ENCODE results near the gene NEMF. TPM values are rescaled to one million over a fixed set of nuclear protein-coding genes. Genes with fewer than 3 reads are reported as not detected.
"Not testable (repeated sequence)": the region's sequence is repeated elsewhere in the genome, so short reads cannot be mapped to it uniquely, and the experiment has no call there.

NEMF gene
- total and polyA plus RNA-seq, 3 experiments from 2014 or later, result 48.9 to 71.9 (median 69.2) TPM

GRCh38 chr14:49853158-49853477, 530 bp upstream of the NEMF start:
- Mint-ChIP-seq H3K4me3 (peak overlapping the region; percentile 94 to 99 (median 96)), H3K27me3 (no peaks in the 10 kb centered on the region), H3K36me3 (peaks cover 0 to 31% (median 6%) of the 10 kb centered on the region in 3 donors), H3K9me3 (no peaks in the 10 kb centered on the region), H3K4me1 (peaks cover 40 to 50% (median 49%) of the 10 kb centered on the region in 3 donors), H3K27ac (peak overlapping the region; percentile 83 to 99 (median 96))
- POLR2A ChIA-PET, result interaction anchor here (0.6 to 4.4 kb wide), 10 partner anchors 9 to 280 kb away, joined by 3 to 73 read pairs (median 10); partner anchors contain the start of genes ARF6, KLHDC2 and VCPKMT
- CTCF ChIA-PET, result interaction anchor here (0.7 to 8.0 kb wide), 38 partner anchors 11 to 392 kb away, joined by 3 to 203 read pairs (median 5); partner anchors contain the start of genes ARF6, DNAAF2, MGAT2 and POLE2
- no peaks in the 10 kb centered on the region for H3K27me3 ChIP-seq (ENCODE audit: insufficient read depth, low read length, poor library complexity, severe bottlenecking)
- H3K9me3 ChIP-seq (ENCODE audit: low read length), result no peaks in the 10 kb centered on the region
- no peak for DNase-seq
- peaks cover 28% of the 10 kb centered on the region for H3K4me1 ChIP-seq (ENCODE audit: insufficient read depth, low read length)
- H3K4me3 ChIP-seq (ENCODE audit: low read length), result peak overlapping the region; percentile 93
- peak overlapping the region; percentile 79 for H3K27ac ChIP-seq (ENCODE audit: low read depth, low read length)
- H3K36me3 ChIP-seq (ENCODE audit: insufficient read depth, low read length), result peaks cover 21% of the 10 kb centered on the region

GRCh38 chr14:49851813-49852212, 775 bp downstream of the NEMF start:
- peak overlapping the region; percentile 83 to 99 (median 96) for H3K27ac Mint-ChIP-seq
- ChIA-PET CTCF (interaction anchor here (0.9 to 8.0 kb wide), 33 partner anchors 9 to 390 kb away, joined by 3 to 203 read pairs (median 5); partner anchors contain the start of genes DNAAF2, KLHDC2, MGAT2 and POLE2), POLR2A (interaction anchor here (0.7 to 4.4 kb wide), 13 partner anchors 10 to 266 kb away, joined by 3 to 73 read pairs (median 8); partner anchors contain the start of genes KLHDC2, RPS29 and VCPKMT)
- Histone ChIP-seq H3K9me3 (ENCODE audit: low read length) (no peaks in the 10 kb centered on the region), H3K27ac (ENCODE audit: low read depth, low read length) (peak overlapping the region; percentile 79), H3K27me3 (ENCODE audit: insufficient read depth, low read length, poor library complexity, severe bottlenecking) (no peaks in the 10 kb centered on the region), H3K36me3 (ENCODE audit: insufficient read depth, low read length) (peaks cover 21% of the 10 kb centered on the region), H3K4me1 (ENCODE audit: insufficient read depth, low read length) (peaks cover 28% of the 10 kb centered on the region), H3K4me3 (ENCODE audit: low read length) (peak overlapping the region; percentile 93)
- H3K9me3 Mint-ChIP-seq, result no peaks in the 10 kb centered on the region
- H3K27me3 Mint-ChIP-seq, result no peaks in the 10 kb centered on the region
- peaks cover 0 to 36% (median 6%) of the 10 kb centered on the region in 3 donors for H3K36me3 Mint-ChIP-seq
- DNase-seq, result no peak
- H3K4me3 Mint-ChIP-seq, result peak overlapping the region; percentile 94 to 99 (median 96)
- peaks cover 40 to 51% (median 50%) of the 10 kb centered on the region in 3 donors for H3K4me1 Mint-ChIP-seq

GRCh38 chr14:49849213-49849847, 3.3 kb downstream of the NEMF start:
- CTCF ChIA-PET, result interaction anchor here (1.1 to 8.0 kb wide), 4 partner anchors 15 to 82 kb away, joined by 3 to 203 read pairs (median 4); partner anchors contain the start of genes ARF6 and KLHDC2
- no peaks in the 10 kb centered on the region for H3K27me3 ChIP-seq (ENCODE audit: insufficient read depth, low read length, poor library complexity, severe bottlenecking)
- Mint-ChIP-seq H3K36me3 (peaks cover 3 to 57% (median 8%) of the 10 kb centered on the region in 3 donors), H3K27ac (peak overlapping the region; percentile 0 to 92 (median 58)), H3K27me3 (no peaks in the 10 kb centered on the region), H3K4me1 (peaks cover 42 to 56% (median 50%) of the 10 kb centered on the region in 3 donors), H3K4me3 (peak overlapping the region in 2 of 7 donors; percentile 28 to 44), H3K9me3 (no peaks in the 10 kb centered on the region)
- peaks cover 28% of the 10 kb centered on the region for H3K4me1 ChIP-seq (ENCODE audit: insufficient read depth, low read length)
- no peaks in the 10 kb centered on the region for H3K9me3 ChIP-seq (ENCODE audit: low read length)
- POLR2A ChIA-PET, result interaction anchor here (0.6 to 0.7 kb wide), 2 partner anchors 212 to 446 kb away, joined by 6 to 7 read pairs; no protein-coding TSS in a partner anchor
- no peak for DNase-seq
- no peak overlapping the region for H3K4me3 ChIP-seq (ENCODE audit: low read length)
- no peak overlapping the region for H3K27ac ChIP-seq (ENCODE audit: low read depth, low read length)
- peaks cover 36% of the 10 kb centered on the region for H3K36me3 ChIP-seq (ENCODE audit: insufficient read depth, low read length)

- ChIA-PET POLR2A (interaction anchor here (1.1 to 1.2 kb wide), 2 partner anchors 195 to 209 kb away, joined by 3 to 4 read pairs; partner anchors contain the start of gene RPL36AL), CTCF (interaction anchor here (0.8 to 4.1 kb wide), 5 partner anchors 18 to 367 kb away, joined by 4 to 15 read pairs (median 7); partner anchors contain the start of gene NEMF)
- Histone ChIP-seq H3K36me3 (ENCODE audit: insufficient read depth, low read length) (peaks cover 38% of the 10 kb centered on the region), H3K27ac (ENCODE audit: low read depth, low read length) (no peak overlapping the region), H3K9me3 (ENCODE audit: low read length) (no peaks in the 10 kb centered on the region), H3K4me3 (ENCODE audit: low read length) (no peak overlapping the region), H3K27me3 (ENCODE audit: insufficient read depth, low read length, poor library complexity, severe bottlenecking) (no peaks in the 10 kb centered on the region), H3K4me1 (ENCODE audit: insufficient read depth, low read length) (no peaks in the 10 kb centered on the region)
- Mint-ChIP-seq H3K9me3 (no peaks in the 10 kb centered on the region), H3K4me1 (peaks cover 6 to 8% (median 7%) of the 10 kb centered on the region in 3 donors), H3K36me3 (peaks cover 5 to 76% (median 22%) of the 10 kb centered on the region in 3 donors), H3K4me3 (no peak overlapping the region), H3K27ac (no peak overlapping the region), H3K27me3 (no peaks in the 10 kb centered on the region)
- DNase-seq, result no peak
Observed at GRCh38 chr14:49828640-49829039, 23.9 kb downstream of the NEMF start.

- peaks cover 24% of the 10 kb centered on the region for H3K36me3 ChIP-seq (ENCODE audit: insufficient read depth, low read length)
- Mint-ChIP-seq H3K27me3 (no peaks in the 10 kb centered on the region), H3K9me3 (peaks cover 0 to 4% (median 0%) of the 10 kb centered on the region in 5 donors), H3K4me1 (peaks cover 0 to 13% (median 2%) of the 10 kb centered on the region in 3 donors), H3K27ac (peak overlapping the region in 2 of 8 donors; percentile 29 to 69), H3K36me3 (peaks cover 28 to 70% (median 31%) of the 10 kb centered on the region in 3 donors), H3K4me3 (no peak overlapping the region)
- H3K27me3 ChIP-seq (ENCODE audit: insufficient read depth, low read length, poor library complexity, severe bottlenecking), result no peaks in the 10 kb centered on the region
- no peaks in the 10 kb centered on the region for H3K9me3 ChIP-seq (ENCODE audit: low read length)
- no peak overlapping the region for H3K27ac ChIP-seq (ENCODE audit: low read depth, low read length)
- POLR2A ChIA-PET, result no interaction called here
- H3K4me3 ChIP-seq (ENCODE audit: low read length), result no peak overlapping the region
- DNase-seq, result no peak
- CTCF ChIA-PET, result no interaction called here
- no peaks in the 10 kb centered on the region for H3K4me1 ChIP-seq (ENCODE audit: insufficient read depth, low read length)
Observed at GRCh38 chr14:49820176-49820575, 32.4 kb downstream of the NEMF start.

GRCh38 chr14:49816844-49817243, 35.7 kb downstream of the NEMF start:
- Histone ChIP-seq H3K27me3 (ENCODE audit: insufficient read depth, low read length, poor library complexity, severe bottlenecking) (no peaks in the 10 kb centered on the region), H3K4me3 (ENCODE audit: low read length) (no peak overlapping the region), H3K9me3 (ENCODE audit: low read length) (no peaks in the 10 kb centered on the region), H3K27ac (ENCODE audit: low read depth, low read length) (no peak overlapping the region), H3K4me1 (ENCODE audit: insufficient read depth, low read length) (no peaks in the 10 kb centered on the region), H3K36me3 (ENCODE audit: insufficient read depth, low read length) (peaks cover 27% of the 10 kb centered on the region)
- Mint-ChIP-seq H3K4me3 (no peak overlapping the region), H3K36me3 (peaks cover 39 to 80% (median 43%) of the 10 kb centered on the region in 3 donors), H3K4me1 (peaks cover 0 to 8% (median 0%) of the 10 kb centered on the region in 3 donors), H3K27ac (peak overlapping the region in 1 of 8 donors; percentile 31), H3K27me3 (no peaks in the 10 kb centered on the region), H3K9me3 (peaks cover 0 to 6% (median 1%) of the 10 kb centered on the region in 5 donors)
- POLR2A ChIA-PET, result no interaction called here
- CTCF ChIA-PET, result no interaction called here
- no peak for DNase-seq

- CTCF ChIA-PET, POLR2A ChIA-PET: not testable (repeated sequence)
Observed at GRCh38 chr14:49816118-49816517, 36.5 kb downstream of the NEMF start.

GRCh38 chr14:49808780-49809179, 43.8 kb downstream of the NEMF start:
- Histone ChIP-seq H3K27ac (ENCODE audit: low read depth, low read length) (no peak overlapping the region), H3K9me3 (ENCODE audit: low read length) (no peaks in the 10 kb centered on the region), H3K4me1 (ENCODE audit: insufficient read depth, low read length) (no peaks in the 10 kb centered on the region), H3K27me3 (ENCODE audit: insufficient read depth, low read length, poor library complexity, severe bottlenecking) (no peaks in the 10 kb centered on the region), H3K4me3 (ENCODE audit: low read length) (no peak overlapping the region), H3K36me3 (ENCODE audit: insufficient read depth, low read length) (peaks cover 26% of the 10 kb centered on the region)
- Mint-ChIP-seq H3K9me3 (peaks cover 0 to 6% (median 0%) of the 10 kb centered on the region in 5 donors), H3K27ac (peak overlapping the region in 2 of 8 donors; percentile 19 to 80), H3K4me3 (no peak overlapping the region), H3K36me3 (peaks cover 23 to 81% (median 24%) of the 10 kb centered on the region in 3 donors), H3K4me1 (peaks cover 11 to 21% (median 14%) of the 10 kb centered on the region in 3 donors), H3K27me3 (no peaks in the 10 kb centered on the region)
- no peak for DNase-seq
- CTCF ChIA-PET, result interaction anchor here (1.1 kb wide), 1 partner anchor 15 kb away, joined by 3 read pairs; no protein-coding TSS in a partner anchor
- POLR2A ChIA-PET, result no interaction called here

More at GRCh38 chr14:49816118-49816517, 36.5 kb downstream of the NEMF start:
- not testable (repeated sequence) for DNase-seq; H3K9me3 Mint-ChIP-seq; H3K9me3 ChIP-seq (ENCODE audit: low read length); H3K4me1 Mint-ChIP-seq; H3K27me3 ChIP-seq (ENCODE audit: insufficient read depth, low read length, poor library complexity, severe bottlenecking); H3K4me1 ChIP-seq (ENCODE audit: insufficient read depth, low read length); H3K4me3 Mint-ChIP-seq; H3K4me3 ChIP-seq (ENCODE audit: low read length); H3K27me3 Mint-ChIP-seq; H3K27ac ChIP-seq (ENCODE audit: low read depth, low read length)
- Mint-ChIP-seq H3K36me3 (peaks cover 40 to 88% (median 49%) of the 10 kb centered on the region in 3 donors), H3K27ac (peak overlapping the region in 1 of 8 donors; percentile 4)
- peaks cover 27% of the 10 kb centered on the region for H3K36me3 ChIP-seq (ENCODE audit: insufficient read depth, low read length)
